HG02840 (cell line): ENCODE results near the gene ATP2A2.
"Not testable (repeated sequence)": the region's sequence is repeated elsewhere in the genome, so short reads cannot be mapped to it uniquely, and the experiment has no call there.

Source experiments
- ATAC-seq: cut with Tn5 transposase; IDR thresholded peaks from one replicate; pipeline ENCODE4 v1.9.1; 2021; ENCODE audit warnings: mild to moderate bottlenecking, moderate library complexity, moderate number of reproducible peaks; ENCODE audit not compliant: unreplicated experiment, low FRiP score

Gene ATP2A2

GRCh38 chr12:110280779-110281548 lies at the start of gene ATP2A2:
ATP2A2 (plus strand) TSS chr12:110281247; CDS start chr12:110281790, 543 bp downstream.
- ATAC-seq: peak; percentile 75

GRCh38 chr12:110233212-110233903 lies 47.7 kb upstream of the ATP2A2 start:
- no peak for ATAC-seq

- ATAC-seq: no peak
These were observed 46.7 kb upstream of the ATP2A2 start for GRCh38 chr12:110234331-110234751.

- no peak for ATAC-seq
These were observed 46.3 kb upstream of the ATP2A2 start for GRCh38 chr12:110234755-110235154.

GRCh38 chr12:110235383-110235782 lies 45.7 kb upstream of the ATP2A2 start:
- no peak for ATAC-seq

GRCh38 chr12:110243227-110243626 lies 37.8 kb upstream of the ATP2A2 start:
- no peak for ATAC-seq

GRCh38 chr12:110244372-110244771 lies 36.7 kb upstream of the ATP2A2 start:
- no peak for ATAC-seq

- ATAC-seq: no peak
These were observed 36.2 kb upstream of the ATP2A2 start for GRCh38 chr12:110244829-110245228.

- no peak for ATAC-seq
These were observed 35.7 kb upstream of the ATP2A2 start for GRCh38 chr12:110245369-110245772.

- ATAC-seq: no peak
These were observed 34.3 kb upstream of the ATP2A2 start for GRCh38 chr12:110246636-110247339.

GRCh38 chr12:110247340-110248095 lies 33.5 kb upstream of the ATP2A2 start:
- no peak for ATAC-seq

GRCh38 chr12:110248096-110248447 lies 33.0 kb upstream of the ATP2A2 start:
- no peak for ATAC-seq

GRCh38 chr12:110249105-110249504 lies 31.9 kb upstream of the ATP2A2 start:
- no peak for ATAC-seq

GRCh38 chr12:110249716-110250225 lies 31.3 kb upstream of the ATP2A2 start:
- ATAC-seq: no peak

GRCh38 chr12:110251381-110251780 lies 29.7 kb upstream of the ATP2A2 start:
- ATAC-seq: no peak

- no peak for ATAC-seq
These were observed 28.3 kb upstream of the ATP2A2 start for GRCh38 chr12:110252716-110253115.

- ATAC-seq: no peak
These were observed 27.9 kb upstream of the ATP2A2 start for GRCh38 chr12:110253176-110253575.

GRCh38 chr12:110254971-110255540 lies 26.0 kb upstream of the ATP2A2 start:
- ATAC-seq: no peak

- not testable (repeated sequence) for ATAC-seq
These were observed 25.1 kb upstream of the ATP2A2 start for GRCh38 chr12:110255890-110256456.
